Measurements from ENCODE around the gene PCDHGA11. TPM values are rescaled to one million over a fixed set of nuclear protein-coding genes. Genes with fewer than 3 reads are reported as not detected.
A peak's percentile ranks its signal among the peaks of the same experiment; 100 is the strongest.

The PCDHGA11 gene
- total and polyA plus RNA-seq, 10 of the 15 experiments (the other 5 are each of a cell fraction or from before 2014, with no cell fraction given), result 0.21 to 3.4 (median 2.2) TPM

DNA sequence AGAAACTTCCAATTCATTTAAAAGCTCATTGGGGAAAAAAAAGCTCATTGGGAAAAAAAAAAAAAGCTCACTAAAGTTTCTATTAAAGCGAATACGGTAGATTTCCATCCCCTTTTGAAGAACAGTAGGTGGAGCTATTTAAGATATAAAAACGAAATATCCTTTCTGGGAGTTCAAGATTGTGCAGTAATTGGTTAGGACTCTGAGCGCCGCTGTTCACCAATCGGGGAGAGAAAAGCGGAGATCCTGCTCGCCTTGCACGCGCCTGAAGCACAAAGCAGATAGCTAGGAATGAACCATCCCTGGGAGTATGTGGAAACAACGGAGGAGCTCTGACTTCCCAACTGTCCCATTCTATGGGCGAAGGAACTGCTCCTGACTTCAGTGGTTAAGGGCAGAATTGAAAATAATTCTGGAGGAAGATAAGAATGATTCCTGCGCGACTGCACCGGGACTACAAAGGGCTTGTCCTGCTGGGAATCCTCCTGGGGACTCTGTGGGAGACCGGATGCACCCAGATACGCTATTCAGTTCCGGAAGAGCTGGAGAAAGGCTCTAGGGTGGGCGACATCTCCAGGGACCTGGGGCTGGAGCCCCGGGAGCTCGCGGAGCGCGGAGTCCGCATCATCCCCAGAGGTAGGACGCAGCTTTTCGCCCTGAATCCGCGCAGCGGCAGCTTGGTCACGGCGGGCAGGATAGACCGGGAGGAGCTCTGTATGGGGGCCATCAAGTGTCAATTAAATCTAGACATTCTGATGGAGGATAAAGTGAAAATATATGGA, 9.7 kb downstream of the PCDHGA11 start, which contains the start of gene PCDHGA12:
Gene PCDHGA12, plus strand, starts transcription at position 176 of the 782 bp plus-strand sequence. Its CDS starts 253 bp downstream, at position 429.
- ChIA-PET SMC1A (ENCODE audit: uncharacterized antibody, unreplicated experiment) (interaction anchor here (0.5 to 2.8 kb wide), 23 partner anchors 8 to 133 kb away, joined by 3 to 20 read pairs (median 4); partner anchors contain the start of genes PCDHGA11, PCDHGB3, PCDHGB7 and PCDHGC3), CTCF (interaction anchor here (0.5 to 4.2 kb wide), 36 partner anchors 9 to 230 kb away, joined by 3 to 61 read pairs (median 6); partner anchors contain the start of genes PCDHGA10, PCDHGA11, PCDHGB3 and PCDHGB6), POLR2A (interaction anchor here (0.8 kb wide), 1 partner anchor 95 kb away, joined by 3 read pairs; no protein-coding TSS in a partner anchor), RAD21 (ENCODE audit: unreplicated experiment) (interaction anchor here (1.0 to 1.9 kb wide), 13 partner anchors 8 to 167 kb away, joined by 3 to 21 read pairs (median 8); partner anchors contain the start of genes PCDHGA10, PCDHGA11, PCDHGB3 and PCDHGC5)
- H3K27me3 ChIP-seq (replicated peaks in 1 of 2; ENCODE audit: control insufficient read depth in 2 of 2, insufficient read depth in 2 of 2, low read length in 1 of 2), result no peaks in the 10 kb centered on the region
- H2AFZ ChIP-seq (ENCODE audit: control insufficient read depth, low read depth, low read length), result peak within 1 kb of the TSS; percentile 81
- H3K4me2 ChIP-seq (ENCODE audit: control insufficient read depth, insufficient read depth), result peak within 1 kb of the TSS; percentile 43
- H3K36me3 ChIP-seq (ENCODE audit: control insufficient read depth in 2 of 2, insufficient read depth in 2 of 2, low read length in 1 of 2), result no peaks in the 10 kb centered on the region
- H4K20me1 ChIP-seq (ENCODE audit: control insufficient read depth, insufficient read depth), result no peaks in the 10 kb centered on the region
- H3K9ac ChIP-seq (ENCODE audit: control insufficient read depth, insufficient read depth, low read length), result no peak within 1 kb of the TSS
- FAIRE-seq, result peak; percentile 94
- H3K79me2 ChIP-seq (ENCODE audit: control insufficient read depth, insufficient read depth, low read length), result no peaks in the 10 kb centered on the region
- no peak within 1 kb of the TSS for H3K27ac ChIP-seq (ENCODE audit: control insufficient read depth, insufficient read depth)
- ATAC-seq, result peak; percentile 96
- in situ Hi-C loops (cut with MboI), result no loop called here
- TF ChIP-seq RUNX3 (IDR thresholded peaks at IDR 0.05; ENCODE audit: low read length) (no peak), RAD21 (IDR thresholded peaks at IDR 0.05; ENCODE audit: insufficient read depth, low read depth, low read length) (peak; percentile 56), ZBTB11 (CRISPR knock-in tag; IDR thresholded peaks at IDR 0.05) (no peak), RAD51 (IDR thresholded peaks at IDR 0.05) (no peak), ZNF384 (IDR thresholded peaks at IDR 0.05; ENCODE audit: borderline replicate concordance, low read depth, low read length) (peak; percentile 7; the same call in 1 of the 2 replicates), YY1 (IDR thresholded peaks at IDR 0.05; ENCODE audit: low read depth, low read length) (0 out of 2 replicates have a peak, but pooled peaks have one; percentile 25), IKZF1 (conservative IDR thresholded peaks at IDR 0.05) (0 out of 2 replicates have a peak, but pooled peaks have one; percentile 14), BHLHE40 (IDR thresholded peaks at IDR 0.05; ENCODE audit: borderline replicate concordance in 1 of 2, low read depth in 2 of 2, low read length in 1 of 2) (0 out of 4 replicates have a peak, but pooled peaks of 1 of the 2 experiments have one; percentile 37), NFYB (IDR thresholded peaks at IDR 0.05; ENCODE audit: insufficient read depth, low read depth, low read length) (no peak), SMC3 (IDR thresholded peaks at IDR 0.05; ENCODE audit: borderline replicate concordance, low read length) (peak; percentile 61; the same call in 1 of the 2 replicates)
- TF ChIP-seq, protein P1, sequence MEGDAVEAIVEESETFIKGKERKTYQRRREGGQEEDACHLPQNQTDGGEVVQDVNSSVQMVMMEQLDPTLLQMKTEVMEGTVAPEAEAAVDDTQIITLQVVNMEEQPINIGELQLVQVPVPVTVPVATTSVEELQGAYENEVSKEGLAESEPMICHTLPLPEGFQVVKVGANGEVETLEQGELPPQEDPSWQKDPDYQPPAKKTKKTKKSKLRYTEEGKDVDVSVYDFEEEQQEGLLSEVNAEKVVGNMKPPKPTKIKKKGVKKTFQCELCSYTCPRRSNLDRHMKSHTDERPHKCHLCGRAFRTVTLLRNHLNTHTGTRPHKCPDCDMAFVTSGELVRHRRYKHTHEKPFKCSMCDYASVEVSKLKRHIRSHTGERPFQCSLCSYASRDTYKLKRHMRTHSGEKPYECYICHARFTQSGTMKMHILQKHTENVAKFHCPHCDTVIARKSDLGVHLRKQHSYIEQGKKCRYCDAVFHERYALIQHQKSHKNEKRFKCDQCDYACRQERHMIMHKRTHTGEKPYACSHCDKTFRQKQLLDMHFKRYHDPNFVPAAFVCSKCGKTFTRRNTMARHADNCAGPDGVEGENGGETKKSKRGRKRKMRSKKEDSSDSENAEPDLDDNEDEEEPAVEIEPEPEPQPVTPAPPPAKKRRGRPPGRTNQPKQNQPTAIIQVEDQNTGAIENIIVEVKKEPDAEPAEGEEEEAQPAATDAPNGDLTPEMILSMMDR (IDR thresholded peaks at IDR 0.05 in 2 of 3, conservative IDR thresholded peaks at IDR 0.05 in 1 of 3; ENCODE audit: control insufficient read depth in 2 of 3, extremely low read depth in 1 of 3, insufficient read depth in 1 of 3, low read depth in 3 of 3, low read length in 3 of 3), result peak; percentile 62 to 82 (median 68)
- TF ChIP-seq, protein P2, sequence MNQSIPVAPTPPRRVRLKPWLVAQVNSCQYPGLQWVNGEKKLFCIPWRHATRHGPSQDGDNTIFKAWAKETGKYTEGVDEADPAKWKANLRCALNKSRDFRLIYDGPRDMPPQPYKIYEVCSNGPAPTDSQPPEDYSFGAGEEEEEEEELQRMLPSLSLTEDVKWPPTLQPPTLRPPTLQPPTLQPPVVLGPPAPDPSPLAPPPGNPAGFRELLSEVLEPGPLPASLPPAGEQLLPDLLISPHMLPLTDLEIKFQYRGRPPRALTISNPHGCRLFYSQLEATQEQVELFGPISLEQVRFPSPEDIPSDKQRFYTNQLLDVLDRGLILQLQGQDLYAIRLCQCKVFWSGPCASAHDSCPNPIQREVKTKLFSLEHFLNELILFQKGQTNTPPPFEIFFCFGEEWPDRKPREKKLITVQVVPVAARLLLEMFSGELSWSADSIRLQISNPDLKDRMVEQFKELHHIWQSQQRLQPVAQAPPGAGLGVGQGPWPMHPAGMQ (IDR thresholded peaks at IDR 0.05; ENCODE audit: borderline replicate concordance), result no peak
- BruUV-seq (replicated peaks), result TSS peak; percentile 69
- WGBS (ENCODE audit: insufficient coverage, insufficient replicate concordance, low lambda C conversion rate, missing lambda C conversion rate), result 33% methylated on average over 31 of the region's 33 CpGs
- H3K9me3 ChIP-seq (replicated peaks; ENCODE audit: control insufficient read depth, insufficient read depth, low read length), result peaks cover 18% of the 10 kb centered on the region; the same call in 2 of the 3 replicates
- peak within 1 kb of the TSS; percentile 22; the same call in 1 of the 2 replicates for H3K4me3 ChIP-seq
- H3K4me1 ChIP-seq (ENCODE audit: control insufficient read depth, insufficient read depth, low read length), result no peaks in the 10 kb centered on the region; the same call in 1 of the 2 replicates
- peak; percentile 37 for DNase-seq (ENCODE audit: low read depth, low spot score)
- intact Hi-C loops (cut with micrococcal nuclease; ENCODE audit: unreplicated experiment), result loop anchor here (1.0 kb wide), 2 partner anchors 82 to 94 kb away; no protein-coding TSS in a partner anchor
